LNCaP clone FGC (cell line): ENCODE results near the gene SLC1A2.

Experiments used
- DNase-seq: peaks from one replicate; pipeline ENCODE4 v3.0.0-alpha.2; 2011; ENCODE audit warnings: low read depth
- H3K4me3 ChIP-seq: 2 replicates; pipeline ENCODE4 v1.5.1; 2011; ENCODE audit warnings: mild to moderate bottlenecking, low read depth, low read length, control low read depth
- CTCF ChIP-seq: IDR thresholded peaks from 2 replicates; pipeline ENCODE4 v1.5.1; 2012; ENCODE audit warnings: mild to moderate bottlenecking; ENCODE audit not compliant: control insufficient read depth, insufficient read depth; ENCODE audit errors: extremely low read depth

The SLC1A2 gene

GRCh38 chr11:35402751-35403660 lies 16.4 kb downstream of the SLC1A2 start:
- H3K4me3 ChIP-seq = no peak overlapping the region
- TF ChIP-seq CTCF = no peak
- DNase-seq = no peak

GRCh38 chr11:35398881-35399280 lies 20.5 kb downstream of the SLC1A2 start:
- DNase-seq = no peak
- no peak for TF ChIP-seq CTCF
- H3K4me3 ChIP-seq = no peak overlapping the region

GRCh38 chr11:35394941-35395340 lies 24.4 kb downstream of the SLC1A2 start:
- no peak for DNase-seq
- H3K4me3 ChIP-seq = no peak overlapping the region
- no peak for TF ChIP-seq CTCF

- no peak for DNase-seq
- no peak overlapping the region for H3K4me3 ChIP-seq
- TF ChIP-seq CTCF = no peak
Observed at GRCh38 chr11:35393098-35393497, 26.3 kb downstream of the SLC1A2 start.

GRCh38 chr11:35391922-35392688 lies 27.3 kb downstream of the SLC1A2 start:
- no peak for DNase-seq
- no peak overlapping the region for H3K4me3 ChIP-seq
- TF ChIP-seq CTCF = peak; percentile 91

DNA sequence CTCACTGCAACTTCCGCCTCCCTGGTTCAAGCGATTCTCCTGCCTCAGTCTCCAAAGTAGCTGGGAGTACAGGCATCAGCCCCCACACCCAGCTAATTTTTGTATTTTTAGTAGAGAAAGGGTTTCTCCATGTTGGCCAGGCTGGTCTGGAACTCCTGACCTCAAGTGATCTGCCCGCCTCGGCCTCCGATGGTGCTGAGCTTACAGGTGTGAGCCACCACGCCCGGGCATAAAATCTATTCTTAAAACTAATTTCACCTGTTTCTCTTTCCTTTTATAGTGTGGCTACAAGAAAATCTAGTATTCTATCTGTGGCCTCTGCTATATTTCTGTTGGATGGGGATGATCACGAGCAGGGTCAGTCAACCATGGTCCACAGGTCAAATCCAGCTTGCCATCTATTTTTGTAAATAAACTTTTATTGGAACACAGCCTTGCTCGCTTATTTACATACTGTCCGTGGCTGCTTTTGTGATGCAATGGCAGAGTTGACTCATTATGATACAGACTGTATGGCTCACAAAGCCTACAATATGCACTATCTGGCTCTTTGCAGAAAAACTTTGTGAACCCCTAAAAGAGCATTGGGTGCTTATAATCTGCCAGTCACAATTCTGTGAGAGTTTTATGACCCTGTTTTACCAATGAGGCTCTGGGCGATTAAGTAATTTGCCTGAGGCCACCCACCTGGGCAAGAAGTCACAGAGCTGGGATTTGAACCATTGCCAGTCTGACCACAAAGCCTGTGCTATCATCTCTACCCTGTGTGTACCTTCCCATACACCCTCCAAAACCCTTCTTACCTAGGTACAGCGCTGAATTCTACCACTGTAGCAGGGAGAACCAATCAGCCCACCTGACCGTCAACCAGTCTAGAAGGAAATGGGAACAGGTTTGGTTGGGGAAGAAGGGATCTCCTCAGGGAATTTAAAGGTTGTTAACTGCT lies 28.3 kb downstream of the SLC1A2 start:
- DNase-seq = peak; percentile 89
- TF ChIP-seq CTCF = no peak
- H3K4me3 ChIP-seq = no peak overlapping the region
